ENCODE data around the gene MED10.

DNA sequence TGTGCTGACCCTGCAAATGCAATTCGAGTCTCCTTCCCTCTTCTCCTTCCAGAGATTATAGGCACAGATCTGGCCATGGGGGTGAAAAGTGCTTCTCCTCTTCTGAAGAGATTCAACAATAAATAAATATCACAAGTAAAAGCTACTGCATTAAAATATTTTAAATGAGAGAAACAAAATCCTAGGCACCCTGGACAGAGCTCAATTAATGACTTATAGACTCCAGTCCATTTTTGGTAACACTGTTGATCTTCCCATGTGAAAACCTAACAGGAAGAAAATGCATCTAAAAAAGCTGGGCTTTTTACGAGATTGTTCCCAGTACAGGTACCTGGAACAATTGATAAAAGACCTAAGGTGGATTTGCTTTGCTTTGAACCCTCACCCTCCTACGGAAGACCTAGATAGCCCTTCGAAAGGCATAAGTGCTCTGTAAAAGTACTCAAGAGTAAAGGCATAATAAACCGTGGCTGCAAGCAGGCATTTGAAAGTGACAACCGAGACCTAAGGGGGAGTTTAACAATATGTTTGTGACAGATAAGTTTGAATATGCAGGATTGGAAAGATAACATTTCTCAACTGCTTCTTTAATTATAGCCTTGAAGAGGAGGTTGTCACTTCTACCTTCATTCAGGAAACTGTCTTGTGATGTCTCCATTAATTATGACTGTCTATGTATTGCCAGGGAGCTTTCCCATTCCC lies 29.4 kb upstream of the MED10 start:
- TF ChIP-seq POLR2A (IDR thresholded peaks at IDR 0.05; ENCODE audit: low read depth, low read length) = no peak
- no peak for TF ChIP-seq POLR2AphosphoS5 (IDR thresholded peaks at IDR 0.05; ENCODE audit: low read depth, low read length)

All from GM12892 (cell line).